ENCODE results near the gene PTPRU.

GRCh38 chr1:29333008-29333407 lies 96.7 kb downstream of the PTPRU start:
- no peak for TF ChIP-seq CTCF (IDR thresholded peaks at IDR 0.05)
- no peak for TF ChIP-seq POLR2A (IDR thresholded peaks at IDR 0.05)

All from vagina (tissue), 2 donors.